ENCODE results near the gene MAP4K4. TPM values are rescaled to one million over a fixed set of nuclear protein-coding genes. Genes with fewer than 3 reads are reported as not detected.

The MAP4K4 gene
- total RNA-seq, 1 experiment from 2014 or later, result 133 TPM

- ChIA-PET CTCF (interaction anchor here (0.6 kb wide), 1 partner anchor 304 kb away, joined by 3 read pairs; no protein-coding TSS in a partner anchor), POLR2A (ENCODE audit: unreplicated experiment) (no interaction called here)
- no peak for TF ChIP-seq EZH2phosphoT487 (IDR thresholded peaks at IDR 0.05; ENCODE audit: borderline replicate concordance, low read length)
- TF ChIP-seq, protein P1, sequence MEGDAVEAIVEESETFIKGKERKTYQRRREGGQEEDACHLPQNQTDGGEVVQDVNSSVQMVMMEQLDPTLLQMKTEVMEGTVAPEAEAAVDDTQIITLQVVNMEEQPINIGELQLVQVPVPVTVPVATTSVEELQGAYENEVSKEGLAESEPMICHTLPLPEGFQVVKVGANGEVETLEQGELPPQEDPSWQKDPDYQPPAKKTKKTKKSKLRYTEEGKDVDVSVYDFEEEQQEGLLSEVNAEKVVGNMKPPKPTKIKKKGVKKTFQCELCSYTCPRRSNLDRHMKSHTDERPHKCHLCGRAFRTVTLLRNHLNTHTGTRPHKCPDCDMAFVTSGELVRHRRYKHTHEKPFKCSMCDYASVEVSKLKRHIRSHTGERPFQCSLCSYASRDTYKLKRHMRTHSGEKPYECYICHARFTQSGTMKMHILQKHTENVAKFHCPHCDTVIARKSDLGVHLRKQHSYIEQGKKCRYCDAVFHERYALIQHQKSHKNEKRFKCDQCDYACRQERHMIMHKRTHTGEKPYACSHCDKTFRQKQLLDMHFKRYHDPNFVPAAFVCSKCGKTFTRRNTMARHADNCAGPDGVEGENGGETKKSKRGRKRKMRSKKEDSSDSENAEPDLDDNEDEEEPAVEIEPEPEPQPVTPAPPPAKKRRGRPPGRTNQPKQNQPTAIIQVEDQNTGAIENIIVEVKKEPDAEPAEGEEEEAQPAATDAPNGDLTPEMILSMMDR (conservative IDR thresholded peaks at IDR 0.05; ENCODE audit: low read depth, low read length), result no peak
- TF ChIP-seq EZH2 (IDR thresholded peaks at IDR 0.05; ENCODE audit: low read length, unreplicated experiment), result no peak
- no peaks in the 10 kb centered on the region for H3K79me2 ChIP-seq (ENCODE audit: low read length)
- H3K9ac ChIP-seq (ENCODE audit: low read length), result no peak overlapping the region
- H2AFZ ChIP-seq (ENCODE audit: low read length), result no peak overlapping the region
- no TSS peak for BruUV-seq (replicated peaks)
- no peaks in the 10 kb centered on the region for H3K9me3 ChIP-seq (ENCODE audit: low read length)
- ATAC-seq, result no peak
- no peak for DNase-seq
- H4K20me1 ChIP-seq (ENCODE audit: low read length), result no peaks in the 10 kb centered on the region
- H3K27me3 ChIP-seq (ENCODE audit: low read length), result no peaks in the 10 kb centered on the region
- peaks cover 12% of the 10 kb centered on the region for H3K4me1 ChIP-seq (ENCODE audit: insufficient read depth, low read length)
- no peaks in the 10 kb centered on the region for H3K36me3 ChIP-seq (ENCODE audit: low read depth, low read length)
- H3K9me2 ChIP-seq (replicated peaks; ENCODE audit: low read length), result no peaks in the 10 kb centered on the region
- no peak overlapping the region for H3K4me3 ChIP-seq (ENCODE audit: low read length)
- intact Hi-C loops (cut with micrococcal nuclease), result no loop called here
- no peak overlapping the region for H3K27ac ChIP-seq (ENCODE audit: low read length)
- no peaks in the 10 kb centered on the region for H3F3A ChIP-seq (ENCODE audit: low read length, unreplicated experiment)
- no peak overlapping the region for H3K4me2 ChIP-seq (ENCODE audit: low read length)
Observed at GRCh38 chr2:101692766-101693165, 4.7 kb upstream of the MAP4K4 start.

DNA sequence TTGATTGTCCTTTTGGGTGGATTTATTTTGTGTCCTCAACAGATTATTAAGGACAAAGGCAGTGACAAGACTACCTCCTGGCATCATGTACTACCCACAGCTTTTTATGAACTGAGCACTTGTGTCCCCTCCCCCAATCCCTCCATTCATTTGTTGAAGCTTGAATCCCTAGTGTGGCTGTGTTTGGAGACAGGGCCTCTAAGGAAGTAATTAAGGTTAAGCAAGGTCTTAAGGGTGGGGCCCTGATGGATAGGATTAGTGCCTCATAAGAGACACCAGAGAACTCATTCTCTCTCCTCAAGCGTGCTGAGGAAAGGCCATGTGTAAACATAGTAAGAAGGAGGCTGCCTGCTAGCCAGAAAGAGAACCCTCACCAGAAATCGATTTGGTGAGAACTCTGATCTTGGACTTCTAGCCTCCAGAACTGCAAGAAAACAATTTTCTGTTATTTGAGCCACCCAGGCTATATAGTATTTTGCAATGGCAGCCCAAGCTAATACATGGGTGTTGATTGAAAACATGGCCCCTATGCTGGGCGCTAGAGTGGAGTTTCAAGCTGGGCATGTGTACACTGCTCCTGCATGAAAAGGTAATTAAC, 3.4 kb upstream of the MAP4K4 start:
- H3K27me3 ChIP-seq (ENCODE audit: low read length), result no peaks in the 10 kb centered on the region
- ChIA-PET POLR2A (ENCODE audit: unreplicated experiment) (no interaction called here), CTCF (no interaction called here)
- no peaks in the 10 kb centered on the region for H3K9me2 ChIP-seq (replicated peaks; ENCODE audit: low read length)
- no peak overlapping the region for H3K9ac ChIP-seq (ENCODE audit: low read length)
- no peak overlapping the region for H3K27ac ChIP-seq (ENCODE audit: low read length)
- no peak overlapping the region for H3K4me2 ChIP-seq (ENCODE audit: low read length)
- H3F3A ChIP-seq (ENCODE audit: low read length, unreplicated experiment), result no peaks in the 10 kb centered on the region
- no peak overlapping the region for H3K4me3 ChIP-seq (ENCODE audit: low read length)
- H3K79me2 ChIP-seq (ENCODE audit: low read length), result peaks cover 10% of the 10 kb centered on the region
- H3K36me3 ChIP-seq (ENCODE audit: low read depth, low read length), result no peaks in the 10 kb centered on the region
- BruUV-seq (replicated peaks), result no TSS peak
- no peak for ATAC-seq
- peaks cover 9% of the 10 kb centered on the region for H4K20me1 ChIP-seq (ENCODE audit: low read length)
- H3K4me1 ChIP-seq (ENCODE audit: insufficient read depth, low read length), result peaks cover 10% of the 10 kb centered on the region
- intact Hi-C loops (cut with micrococcal nuclease), result no loop called here
- H3K9me3 ChIP-seq (ENCODE audit: low read length), result no peaks in the 10 kb centered on the region
- no peak for DNase-seq
- TF ChIP-seq, protein P1 (conservative IDR thresholded peaks at IDR 0.05; ENCODE audit: low read depth, low read length), result no peak
- H2AFZ ChIP-seq (ENCODE audit: low read length), result no peak overlapping the region

Measured in PC-3 (cell line).